ENCODE data around the gene GHRH. TPM values are rescaled to one million over a fixed set of nuclear protein-coding genes. Genes with fewer than 3 reads are reported as not detected.

The GHRH gene
- total and polyA plus RNA-seq, 2 of the 4 experiments (the other 2 are of a cell fraction): not detected

GRCh38 chr20:37260923-37261322, 691 bp downstream of the GHRH start:
- dilution Hi-C loops (cut with HindIII; ENCODE audit: low sequenced_read_pairs, unreplicated experiment) (no loop called here), in situ Hi-C loops (cut with MboI; ENCODE audit: low sequenced_read_pairs) (loop anchor here (25.0 kb wide), 1 partner anchor 1126 kb away; no protein-coding TSS in a partner anchor), intact Hi-C loops (cut with micrococcal nuclease) (no loop called here)
- POLR2A ChIA-PET (ENCODE audit: unreplicated experiment): no interaction called here
- H3K36me3 ChIP-seq (ENCODE audit: control insufficient read depth, insufficient read depth, low read length): no peaks in the 10 kb centered on the region
- CTCF ChIA-PET: no interaction called here
- H3K27me3 ChIP-seq (ENCODE audit: control insufficient read depth, insufficient read depth, low read length): peaks cover 57% of the 10 kb centered on the region
- no peaks in the 10 kb centered on the region for H3K9me3 ChIP-seq (ENCODE audit: control insufficient read depth, insufficient read depth, low read length)
- H3K27ac ChIP-seq (ENCODE audit: insufficient read depth, low read length): no peak overlapping the region
- no peak overlapping the region for H4K5ac ChIP-seq (ENCODE audit: low read depth, low read length)
- no peak overlapping the region for H2BK20ac ChIP-seq (ENCODE audit: low read depth, low read length)
- H3K4me3 ChIP-seq (ENCODE audit: insufficient read depth, low read depth, low read length): no peak overlapping the region
- no peak overlapping the region for H3K14ac ChIP-seq (replicated peaks; ENCODE audit: low read depth, low read length)
- H2BK120ac ChIP-seq (ENCODE audit: low read depth, low read length): no peak overlapping the region
- H3K9me1 ChIP-seq (ENCODE audit: insufficient read depth, low read length): no peaks in the 10 kb centered on the region
- no peak overlapping the region for H3K56ac ChIP-seq (ENCODE audit: extremely low read depth, insufficient read depth, low read length)
- H4K8ac ChIP-seq (ENCODE audit: low read depth in 2 of 2, low read length in 2 of 2): no peak overlapping the region
- no peaks in the 10 kb centered on the region for H3K4me1 ChIP-seq (ENCODE audit: control insufficient read depth, insufficient read depth, low read length)
- no peak overlapping the region for H3K4ac ChIP-seq (ENCODE audit: low read depth, low read length)
- no peak overlapping the region for H3K9ac ChIP-seq (ENCODE audit: low read depth, low read length)
- H2AK9ac ChIP-seq (replicated peaks; ENCODE audit: low read depth, low read length, poor library complexity): no peak overlapping the region
- no peak overlapping the region for H2AFZ ChIP-seq (replicated peaks; ENCODE audit: low read length, poor library complexity)
- H3K79me1 ChIP-seq (ENCODE audit: low read depth in 1 of 2, low read length in 2 of 2): no peaks in the 10 kb centered on the region
- no peak overlapping the region for H2BK5ac ChIP-seq (ENCODE audit: low read depth, low read length, poor library complexity, severe bottlenecking)
- 83% methylated on average over 2 of the region's 4 CpGs; no CpG with 5 or more reads in 1 of the 2 experiments for WGBS, 2 experiments (ENCODE audit: extremely low coverage in 2 of 2, insufficient read length in 1 of 2)
- no peak overlapping the region for H3K23ac ChIP-seq (ENCODE audit: low read depth, low read length)
- no peaks in the 10 kb centered on the region for H4K20me1 ChIP-seq (ENCODE audit: insufficient read depth, low read length)
- BruUV-seq (replicated peaks): no TSS peak
- H4K91ac ChIP-seq (ENCODE audit: insufficient read depth, low read depth, low read length): no peak overlapping the region
- no peak overlapping the region for H3K18ac ChIP-seq (ENCODE audit: low read depth, low read length)
- H2AK5ac ChIP-seq (ENCODE audit: low read depth, low read length): no peak overlapping the region
- H3K4me2 ChIP-seq (ENCODE audit: low read depth, low read length): no peak overlapping the region
- TF ChIP-seq RAD21 (IDR thresholded peaks at IDR 0.05; ENCODE audit: low read length) (no peak), NFE2L2 (IDR thresholded peaks at IDR 0.05; ENCODE audit: low read depth, low read length) (no peak), POLR2A (IDR thresholded peaks at IDR 0.05; ENCODE audit: low read depth, low read length) (no peak), MXI1 (IDR thresholded peaks at IDR 0.05; ENCODE audit: borderline replicate concordance, low read depth, low read length) (no peak), RFX5 (IDR thresholded peaks at IDR 0.05; ENCODE audit: low read depth, low read length) (no peak), MAZ (IDR thresholded peaks at IDR 0.05; ENCODE audit: borderline replicate concordance, low read depth, low read length) (no peak), ELK1 (IDR thresholded peaks at IDR 0.05; ENCODE audit: borderline replicate concordance, low read depth, low read length) (no peak), CHD1 (IDR thresholded peaks at IDR 0.05; ENCODE audit: low read depth, low read length) (no peak), SMC3 (IDR thresholded peaks at IDR 0.05; ENCODE audit: low read depth, low read length) (no peak), MAFK (IDR thresholded peaks at IDR 0.05; ENCODE audit: low read depth, low read length) (no peak), FOS (IDR thresholded peaks at IDR 0.05; ENCODE audit: low read depth, low read length) (no peak), CTCF (conservative IDR thresholded peaks at IDR 0.05; ENCODE audit: low read depth, low read length) (no peak), CEBPB (IDR thresholded peaks at IDR 0.05; ENCODE audit: low read depth, low read length) (no peak), USF2 (IDR thresholded peaks at IDR 0.05; ENCODE audit: low read depth, low read length) (no peak), RCOR1 (IDR thresholded peaks at IDR 0.05; ENCODE audit: insufficient replicate concordance, low read length) (no peak), BHLHE40 (IDR thresholded peaks at IDR 0.05; ENCODE audit: low read depth, low read length) (no peak)
- ATAC-seq (ENCODE audit: low read depth): no peak
- no peak overlapping the region for H2BK15ac ChIP-seq (ENCODE audit: low read depth, low read length)
- DNase-seq: no peak

Data from IMR-90 (cell line).